Measurements from ENCODE around the gene CD9. TPM values are rescaled to one million over a fixed set of nuclear protein-coding genes. Genes with fewer than 3 reads are reported as not detected.
A peak's percentile ranks its signal among the peaks of the same experiment; 100 is the strongest.

The CD9 gene
- total RNA-seq, 1 experiment from 2014 or later: 164 TPM

DNA sequence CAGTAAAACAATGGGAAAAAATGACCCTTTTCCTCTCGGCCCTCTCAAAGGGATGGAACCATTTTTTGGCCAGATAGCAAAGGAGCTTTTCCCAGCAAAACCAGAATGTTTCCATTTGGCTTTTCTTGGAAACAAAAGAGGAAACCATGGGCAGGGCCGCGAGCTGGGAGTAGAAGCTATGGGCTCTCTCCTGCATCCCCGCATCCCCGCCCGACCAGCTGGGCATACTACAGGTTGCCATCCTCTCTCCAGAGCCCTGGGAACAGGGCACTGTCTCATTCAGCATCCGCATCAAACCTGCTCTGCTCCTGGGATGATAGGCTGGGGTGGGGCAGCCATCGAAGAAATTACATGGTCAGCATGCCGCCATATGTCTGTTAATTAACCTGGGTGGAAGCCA lies 20.9 kb downstream of the CD9 start:
- no peak for DNase-seq (ENCODE audit: low spot score)

DNA sequence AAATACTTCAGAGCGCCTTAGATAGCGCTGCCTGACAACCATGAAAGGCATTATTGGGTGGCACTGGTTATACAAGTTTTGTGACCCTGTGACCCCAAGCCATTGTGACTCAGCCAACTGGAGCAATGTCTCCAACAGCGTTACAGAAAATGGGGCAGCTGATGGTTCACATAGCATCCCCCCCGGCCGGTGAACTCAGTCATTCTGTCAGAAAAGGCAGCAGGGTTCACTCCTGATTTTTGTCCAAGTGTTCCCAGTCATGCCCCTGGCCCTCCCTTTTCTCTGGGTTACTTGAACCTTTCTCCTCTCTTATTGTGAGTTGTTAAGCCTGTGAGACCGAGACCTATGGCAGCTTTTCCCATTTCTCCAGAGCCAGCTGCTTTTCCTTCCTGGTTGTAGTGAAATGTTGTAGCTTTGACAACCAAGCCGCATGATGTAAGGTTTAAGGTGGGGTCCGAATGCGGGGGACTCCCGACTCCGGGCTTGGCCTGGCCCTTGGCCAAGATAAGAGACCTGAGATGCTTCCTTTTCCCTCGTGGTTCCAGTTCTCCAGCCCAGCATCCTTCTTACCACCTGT lies 22.0 kb downstream of the CD9 start:
- peak; percentile 95 for DNase-seq (ENCODE audit: low spot score)

DNA sequence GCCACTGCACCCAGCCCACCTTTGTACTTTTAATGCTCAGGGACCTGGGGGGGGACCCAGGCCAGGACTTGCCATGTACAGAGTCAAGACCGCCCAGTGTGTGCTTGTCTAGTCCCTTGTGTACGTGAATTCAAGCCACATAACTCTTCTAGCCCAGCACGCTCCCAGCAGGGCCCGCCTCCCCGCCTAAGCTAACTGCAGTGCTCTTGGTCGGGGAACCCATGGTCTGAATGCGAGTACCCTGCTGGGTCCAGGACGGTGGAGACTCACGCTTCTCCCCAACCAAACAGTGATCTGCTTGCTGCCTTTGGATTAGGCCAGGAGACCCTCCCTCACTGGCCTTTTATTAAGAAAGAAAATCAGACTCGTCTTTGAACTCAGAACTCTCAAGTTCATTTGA lies 23.3 kb downstream of the CD9 start:
- DNase-seq (ENCODE audit: low spot score): no peak

GRCh38 chr12:6224550-6224949 lies 24.4 kb downstream of the CD9 start:
- no peak for DNase-seq (ENCODE audit: low spot score)

DNA sequence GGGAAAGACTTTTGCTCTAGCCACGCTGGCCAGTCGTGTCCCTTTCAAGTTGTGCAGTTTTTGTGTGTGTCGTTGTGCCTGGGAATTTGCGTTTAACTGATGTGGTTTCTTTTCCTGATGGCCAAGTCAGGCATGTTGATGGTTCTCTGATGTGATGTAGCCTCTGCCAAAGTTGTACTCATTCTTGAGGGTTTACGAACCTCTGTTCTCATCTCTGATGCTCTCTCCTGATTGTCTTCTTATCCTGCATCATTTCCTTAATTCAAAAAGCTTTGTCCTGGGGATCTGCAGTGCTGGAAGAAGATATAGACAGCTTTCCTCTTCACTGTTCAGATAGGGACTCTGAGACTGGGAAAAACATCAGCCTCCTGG lies 25.4 kb downstream of the CD9 start:
- DNase-seq (ENCODE audit: low spot score): no peak

DNA sequence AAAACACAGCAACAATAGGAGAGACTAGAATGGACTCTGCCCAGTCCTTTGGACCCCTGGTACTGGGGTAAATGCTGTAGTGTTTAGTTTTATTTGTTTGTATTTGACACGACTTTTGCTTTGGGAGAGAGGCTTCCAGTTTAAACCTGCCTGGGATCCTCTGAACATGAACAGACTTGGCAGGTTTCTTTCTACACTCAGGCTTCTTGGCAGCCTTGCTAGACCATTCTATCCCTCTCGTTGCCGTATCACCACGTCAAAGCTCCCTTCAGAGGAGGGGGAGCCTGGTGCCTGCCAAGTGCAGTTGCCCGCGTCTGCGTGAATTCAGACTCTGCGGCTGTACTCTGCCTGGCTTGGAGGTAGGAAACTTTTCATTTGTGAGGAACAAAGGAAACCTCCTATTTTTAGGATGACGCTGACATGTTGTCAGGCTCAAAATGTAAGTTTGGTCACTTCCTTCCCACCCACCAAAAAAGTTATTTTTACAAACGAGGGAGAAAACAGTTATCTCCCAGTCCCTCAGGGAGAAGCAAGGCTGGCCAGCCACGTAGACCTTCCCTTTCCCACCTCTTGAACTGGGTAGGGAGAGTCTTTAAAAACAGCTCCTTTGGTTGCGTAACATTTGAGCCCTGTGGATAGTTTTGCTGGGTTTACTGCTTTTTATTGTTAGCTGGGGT lies 25.9 kb downstream of the CD9 start:
- DNase-seq (ENCODE audit: low spot score): no peak

DNA sequence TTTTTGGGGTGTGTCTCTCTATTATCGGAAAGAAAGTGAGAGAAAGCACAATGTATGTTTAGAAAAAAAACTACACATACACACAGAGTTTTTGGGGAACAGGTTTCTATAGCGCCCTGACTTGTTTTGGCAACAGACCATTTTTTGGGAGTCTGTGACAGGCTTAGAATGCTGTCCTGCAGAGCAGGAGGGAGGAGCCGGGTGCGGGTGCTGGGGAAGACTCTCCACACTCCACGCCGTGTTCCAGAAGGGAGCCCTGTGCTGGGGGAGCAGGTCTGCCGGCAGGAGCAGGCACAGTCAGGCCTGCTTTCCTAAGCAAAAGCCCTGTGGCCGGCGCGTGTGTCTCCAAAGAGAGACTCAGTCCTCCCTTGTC lies 26.5 kb downstream of the CD9 start:
- no peak for DNase-seq (ENCODE audit: low spot score)

- peak; percentile 77 for DNase-seq (ENCODE audit: low spot score)
Measured at GRCh38 chr12:6228535-6229223, 28.5 kb downstream of the CD9 start.

DNA sequence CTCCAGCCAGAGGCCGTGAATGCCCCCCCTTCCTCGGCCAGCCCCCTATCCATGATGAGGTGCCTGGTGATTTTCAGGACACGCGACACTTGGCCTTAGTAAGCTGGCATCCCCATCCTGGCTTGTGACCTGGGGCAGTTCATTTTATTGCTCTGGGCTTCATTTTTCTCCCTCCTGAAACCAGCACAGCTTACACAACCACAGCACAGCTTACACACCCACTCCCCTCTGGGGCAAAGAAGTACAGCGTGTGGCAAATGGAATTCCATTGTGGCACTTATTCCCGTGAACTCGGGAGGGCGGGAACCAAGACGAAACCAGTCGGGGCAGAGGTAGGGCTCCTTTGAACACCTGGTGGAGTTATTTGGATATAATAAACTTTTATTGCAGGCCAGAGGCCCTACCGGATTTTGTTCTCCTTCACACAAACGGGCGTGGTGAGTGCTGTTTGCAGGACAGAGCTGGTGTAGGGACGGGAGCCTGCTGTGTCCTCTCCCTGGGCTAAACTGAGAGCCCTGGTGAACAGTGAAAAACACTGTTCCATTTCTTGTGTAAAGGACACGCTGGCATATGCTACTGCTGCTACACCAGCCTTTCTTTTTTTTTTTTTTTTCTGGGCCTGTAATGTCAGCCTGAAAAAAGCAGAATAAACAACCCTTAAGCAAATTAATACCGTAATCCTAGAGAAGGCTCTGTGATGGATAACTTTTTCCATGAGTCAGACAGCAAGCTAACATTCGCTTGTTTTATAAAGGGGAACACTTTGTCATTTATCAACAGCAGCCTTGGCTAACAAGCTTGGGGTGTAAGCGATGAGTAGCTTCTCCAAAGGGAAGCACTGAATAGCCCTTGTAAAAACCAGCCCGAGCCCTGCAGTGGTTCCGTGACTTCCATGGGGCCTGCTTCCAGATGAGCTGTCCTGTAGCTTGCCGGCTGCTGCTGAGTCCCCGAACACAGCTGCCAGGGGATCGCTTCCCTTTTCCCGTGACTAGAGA lies 29.3 kb downstream of the CD9 start:
- DNase-seq (ENCODE audit: low spot score): peak; percentile 96

DNA sequence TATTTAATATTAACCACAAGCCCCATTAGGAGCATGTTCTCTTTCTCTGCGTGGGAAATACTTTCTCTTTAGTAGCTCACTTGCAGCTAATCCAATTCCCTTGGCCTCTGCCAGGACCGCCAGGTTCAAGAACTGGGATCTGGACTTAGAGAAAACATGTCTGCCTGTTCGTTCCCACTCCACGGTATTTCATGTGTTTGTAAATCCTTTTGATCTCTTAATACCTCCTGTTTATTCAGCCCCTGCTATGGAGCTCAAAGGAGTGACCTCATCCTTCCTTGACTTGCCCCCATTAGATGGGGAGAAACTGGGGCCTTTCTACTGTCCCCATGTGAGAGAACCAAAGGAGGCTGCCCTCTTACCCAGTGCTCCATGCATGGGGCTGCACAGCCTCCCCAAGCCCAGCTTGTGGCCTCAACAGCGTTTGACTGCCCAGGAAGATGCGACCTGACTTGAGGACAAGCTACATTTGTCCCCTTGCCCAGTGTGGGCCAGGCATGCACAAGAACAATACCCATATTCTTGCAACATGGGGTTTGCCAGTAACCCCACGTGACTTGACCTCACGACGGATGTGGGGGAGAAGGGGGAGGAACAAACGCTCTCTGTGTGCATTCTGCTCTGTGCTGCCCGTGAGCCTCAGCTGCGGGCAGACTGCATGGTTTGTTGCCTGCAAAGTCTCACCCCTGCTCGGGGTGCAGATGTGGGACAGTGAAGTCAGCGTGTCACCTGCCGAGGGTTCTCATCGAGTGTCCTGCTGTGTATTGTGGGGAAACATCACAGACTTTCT lies 30.3 kb downstream of the CD9 start:
- no peak for DNase-seq (ENCODE audit: low spot score)

DNA sequence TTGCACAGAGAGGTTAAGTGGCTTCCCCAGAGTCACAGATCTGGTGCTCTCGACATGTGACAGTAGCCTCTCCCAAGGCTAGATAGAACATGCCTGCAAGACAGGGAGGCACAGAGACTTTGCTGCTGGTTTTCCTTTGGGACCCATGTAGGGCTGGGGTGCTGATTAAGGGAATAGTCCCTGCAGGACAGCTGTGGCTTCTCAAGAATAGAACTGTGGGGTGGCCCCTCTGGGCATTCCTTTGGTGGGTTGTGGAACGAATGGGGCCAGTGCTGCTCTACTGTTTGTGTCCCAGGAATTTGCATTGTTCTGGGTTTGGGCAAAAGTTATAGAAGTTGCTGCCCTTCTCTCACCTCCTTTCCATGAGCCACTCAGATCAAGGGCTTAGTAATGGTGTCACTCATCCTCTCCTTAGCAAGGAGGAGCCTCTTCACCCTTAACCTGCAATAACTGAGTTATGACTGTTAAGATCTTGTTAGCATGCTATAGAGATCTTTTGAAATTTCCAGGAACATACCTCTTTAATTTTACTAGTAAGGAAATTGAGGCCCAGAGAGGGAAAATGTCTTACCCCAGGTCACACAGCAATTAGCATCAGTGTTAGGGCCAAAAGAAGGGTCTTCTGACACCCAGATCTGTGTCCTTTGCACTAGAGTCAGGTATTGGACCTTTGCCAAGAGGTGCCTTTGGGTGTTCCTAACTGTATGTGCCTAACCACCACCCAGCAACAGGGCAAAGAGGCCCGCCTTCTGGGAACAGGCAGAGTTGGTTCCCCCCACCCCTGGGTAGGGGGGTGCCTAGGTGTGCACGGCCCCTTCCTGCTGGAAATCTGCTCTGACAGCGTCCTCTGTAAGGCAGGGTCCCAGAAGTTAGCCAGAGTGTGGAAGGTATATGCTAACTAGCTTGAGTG lies 31.4 kb downstream of the CD9 start:
- peak; percentile 60 for DNase-seq (ENCODE audit: low spot score)

DNA sequence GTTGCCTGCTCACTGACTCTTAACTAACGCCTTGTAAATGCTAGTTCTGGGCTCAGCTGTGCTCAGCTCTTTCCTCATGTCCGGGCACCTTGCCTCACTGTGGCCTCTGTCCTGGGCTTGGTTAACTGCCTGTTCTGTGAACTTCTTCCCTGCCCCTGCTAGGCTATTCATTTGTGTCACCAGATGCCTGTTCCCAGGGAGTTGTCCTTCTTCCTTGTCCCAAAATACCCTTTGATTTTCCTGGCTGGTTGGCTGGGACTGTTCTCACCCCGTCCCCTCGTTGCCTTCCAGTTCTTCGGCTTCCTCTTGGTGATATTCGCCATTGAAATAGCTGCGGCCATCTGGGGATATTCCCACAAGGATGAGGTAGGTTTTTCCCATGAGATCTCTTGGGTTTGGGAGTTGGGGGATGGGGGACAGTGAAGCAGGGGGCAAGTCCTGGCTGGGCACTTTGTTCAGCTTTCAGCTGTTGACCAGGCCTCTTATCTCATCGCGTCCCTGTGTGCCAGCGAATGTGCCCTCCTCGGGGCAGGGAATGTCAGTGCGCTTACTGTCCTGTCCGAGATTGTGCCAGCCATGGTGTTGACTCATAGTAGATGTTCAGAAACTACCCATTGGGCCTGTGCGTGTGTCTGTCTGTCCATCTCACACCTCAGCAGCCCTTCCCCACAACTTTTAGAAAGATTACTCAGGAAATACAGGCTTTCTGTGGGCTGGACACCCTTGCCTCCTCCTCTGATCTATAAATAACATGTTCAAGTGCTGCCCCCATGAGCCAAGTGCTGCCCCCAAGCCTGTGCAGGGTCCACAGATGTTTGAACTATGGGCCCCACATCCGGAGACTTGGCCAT lies 33.1 kb downstream of the CD9 start:
- DNase-seq (ENCODE audit: low spot score): no peak

DNA sequence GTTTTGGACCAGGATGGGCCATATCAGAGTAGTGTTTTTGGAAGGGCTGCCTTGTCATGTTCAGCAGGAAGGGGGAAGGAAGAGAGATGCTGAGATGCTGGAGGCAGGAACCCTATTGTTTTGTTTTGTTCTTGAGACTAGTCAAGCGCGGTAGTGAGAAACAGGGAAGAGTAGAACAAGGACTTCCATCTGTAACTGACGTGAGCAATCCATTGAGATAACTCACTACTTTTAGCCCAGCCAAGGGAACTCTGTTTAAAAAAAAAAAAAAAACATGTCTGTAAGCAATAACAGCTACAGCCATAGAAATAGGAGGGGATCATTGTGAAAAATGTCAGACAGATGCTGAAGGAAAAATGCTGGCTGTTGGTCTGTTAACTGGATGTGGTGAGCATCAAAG lies 34.0 kb downstream of the CD9 start:
- no peak for DNase-seq (ENCODE audit: low spot score)

- DNase-seq (ENCODE audit: low spot score): no peak
Measured at GRCh38 chr12:6234906-6235305, 34.7 kb downstream of the CD9 start.

- peak; percentile 92 for DNase-seq (ENCODE audit: low spot score)
Measured at GRCh38 chr12:6235499-6235898, 35.3 kb downstream of the CD9 start.

DNA sequence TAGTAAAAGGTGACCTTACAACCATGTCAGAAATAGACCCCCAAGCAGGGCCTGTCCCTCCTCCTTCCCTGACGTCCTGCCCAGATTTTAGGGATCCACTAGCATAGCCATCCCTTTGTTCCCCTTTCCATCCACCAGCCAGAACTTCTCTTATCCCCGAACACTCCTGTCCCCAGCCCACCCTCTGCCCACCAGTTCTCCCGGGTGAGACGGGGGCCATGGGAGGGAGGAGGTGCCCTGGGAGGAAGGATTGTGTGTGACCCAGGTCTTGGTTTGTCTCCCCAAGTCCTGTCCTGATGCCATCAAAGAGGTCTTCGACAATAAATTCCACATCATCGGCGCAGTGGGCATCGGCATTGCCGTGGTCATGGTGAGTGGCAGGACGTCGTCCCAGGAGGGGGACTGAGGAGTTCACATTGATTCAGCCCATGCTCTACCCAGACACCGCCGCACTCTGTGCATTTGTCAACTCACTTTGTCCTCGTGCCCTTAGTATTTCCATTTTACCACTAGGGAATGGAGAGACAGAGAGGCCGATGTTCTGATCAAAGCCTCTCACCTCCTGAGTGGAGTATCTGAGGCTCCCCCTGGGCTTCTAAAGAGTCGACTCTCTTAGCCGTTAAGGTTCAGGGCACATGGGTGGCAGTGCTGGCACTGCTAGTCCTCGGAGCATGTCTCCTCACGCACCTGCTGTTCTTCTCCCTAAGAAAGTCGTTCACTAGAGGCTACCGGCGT lies 35.9 kb downstream of the CD9 start:
- DNase-seq (ENCODE audit: low spot score): no peak

DNA sequence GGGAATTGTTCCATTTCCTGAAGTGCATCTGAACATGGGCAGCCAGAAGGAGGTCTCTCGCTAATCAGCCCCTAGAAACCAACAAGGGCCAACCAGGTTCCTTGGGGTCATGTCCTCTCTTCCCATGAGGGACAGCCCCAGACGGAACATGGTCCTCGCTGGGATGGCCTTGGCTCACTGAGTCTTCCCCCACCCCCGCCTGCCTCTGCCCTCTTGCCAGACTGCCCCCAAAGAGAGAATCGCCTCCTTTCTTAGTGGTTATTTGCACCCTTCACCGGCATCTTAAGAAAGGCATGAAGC lies 36.4 kb downstream of the CD9 start:
- no peak for DNase-seq (ENCODE audit: low spot score)

GRCh38 chr12:6237830-6238229 lies 37.6 kb downstream of the CD9 start:
- no peak for DNase-seq (ENCODE audit: low spot score)

- no peak for DNase-seq (ENCODE audit: low spot score)
Measured at GRCh38 chr12:6238875-6239274, 38.7 kb downstream of the CD9 start.

Measured in HT-29 (cell line).